ENCODE results near the gene PTPN11.

The PTPN11 gene

DNA sequence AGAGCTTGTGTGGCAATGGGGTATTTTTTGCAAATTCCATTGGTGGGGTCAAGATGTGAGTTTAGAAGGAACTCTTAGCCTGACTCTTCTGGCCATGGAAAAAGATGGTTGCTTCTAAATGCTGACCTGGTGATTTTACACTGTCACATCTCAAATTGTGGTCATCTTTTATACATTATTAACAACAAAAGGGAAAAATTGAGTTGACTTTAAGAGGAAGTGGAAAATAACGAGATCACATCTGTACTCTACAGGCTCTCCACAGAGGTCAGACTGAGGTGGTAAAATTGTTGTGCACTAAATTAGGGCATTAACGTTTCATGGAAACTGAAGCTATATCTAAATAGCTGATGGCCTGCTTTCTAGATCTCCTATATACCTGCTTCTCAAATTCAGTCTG, 44.7 kb downstream of the PTPN11 start:
- peak; percentile 20 for DNase-seq (ENCODE audit: low read depth)
- TF ChIP-seq MYC (IDR thresholded peaks at IDR 0.05; ENCODE audit: low read depth, low read length) (no peak), POLR2A (IDR thresholded peaks at IDR 0.05; ENCODE audit: extremely low read depth, insufficient read length) (no peak)
- TF ChIP-seq, protein P1, sequence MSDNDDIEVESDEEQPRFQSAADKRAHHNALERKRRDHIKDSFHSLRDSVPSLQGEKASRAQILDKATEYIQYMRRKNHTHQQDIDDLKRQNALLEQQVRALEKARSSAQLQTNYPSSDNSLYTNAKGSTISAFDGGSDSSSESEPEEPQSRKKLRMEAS (IDR thresholded peaks at IDR 0.05; ENCODE audit: low read depth, low read length): no peak
- TF ChIP-seq, protein P2, sequence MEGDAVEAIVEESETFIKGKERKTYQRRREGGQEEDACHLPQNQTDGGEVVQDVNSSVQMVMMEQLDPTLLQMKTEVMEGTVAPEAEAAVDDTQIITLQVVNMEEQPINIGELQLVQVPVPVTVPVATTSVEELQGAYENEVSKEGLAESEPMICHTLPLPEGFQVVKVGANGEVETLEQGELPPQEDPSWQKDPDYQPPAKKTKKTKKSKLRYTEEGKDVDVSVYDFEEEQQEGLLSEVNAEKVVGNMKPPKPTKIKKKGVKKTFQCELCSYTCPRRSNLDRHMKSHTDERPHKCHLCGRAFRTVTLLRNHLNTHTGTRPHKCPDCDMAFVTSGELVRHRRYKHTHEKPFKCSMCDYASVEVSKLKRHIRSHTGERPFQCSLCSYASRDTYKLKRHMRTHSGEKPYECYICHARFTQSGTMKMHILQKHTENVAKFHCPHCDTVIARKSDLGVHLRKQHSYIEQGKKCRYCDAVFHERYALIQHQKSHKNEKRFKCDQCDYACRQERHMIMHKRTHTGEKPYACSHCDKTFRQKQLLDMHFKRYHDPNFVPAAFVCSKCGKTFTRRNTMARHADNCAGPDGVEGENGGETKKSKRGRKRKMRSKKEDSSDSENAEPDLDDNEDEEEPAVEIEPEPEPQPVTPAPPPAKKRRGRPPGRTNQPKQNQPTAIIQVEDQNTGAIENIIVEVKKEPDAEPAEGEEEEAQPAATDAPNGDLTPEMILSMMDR (IDR thresholded peaks at IDR 0.05; ENCODE audit: low read depth, low read length): no peak
- H3K4me3 ChIP-seq (ENCODE audit: low read depth, low read length): no peak overlapping the region

DNA sequence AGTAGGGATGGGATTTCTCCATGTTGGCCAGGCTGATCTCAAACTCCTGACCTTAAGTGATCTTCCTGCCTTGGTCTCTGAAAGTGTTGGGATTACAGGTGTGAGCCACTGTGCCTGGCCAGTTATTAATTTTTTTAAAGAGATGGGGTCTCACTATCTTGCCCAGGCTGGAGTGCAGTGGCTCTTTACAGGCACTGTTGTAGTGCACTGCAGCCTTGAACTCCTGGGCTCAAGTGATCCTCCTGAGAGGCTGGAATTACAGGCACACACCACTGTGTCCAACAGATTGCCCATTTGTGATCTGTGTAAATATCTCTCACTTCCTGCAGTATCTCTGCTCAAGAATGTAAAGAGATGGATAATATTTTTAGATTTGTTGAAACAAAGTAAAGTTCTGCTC, 45.9 kb downstream of the PTPN11 start:
- TF ChIP-seq, protein P2 (IDR thresholded peaks at IDR 0.05; ENCODE audit: low read depth, low read length): no peak
- no peak for TF ChIP-seq MYC (IDR thresholded peaks at IDR 0.05; ENCODE audit: low read depth, low read length)
- H3K4me3 ChIP-seq (ENCODE audit: low read depth, low read length): no peak overlapping the region
- no peak for DNase-seq (ENCODE audit: low read depth)

DNA sequence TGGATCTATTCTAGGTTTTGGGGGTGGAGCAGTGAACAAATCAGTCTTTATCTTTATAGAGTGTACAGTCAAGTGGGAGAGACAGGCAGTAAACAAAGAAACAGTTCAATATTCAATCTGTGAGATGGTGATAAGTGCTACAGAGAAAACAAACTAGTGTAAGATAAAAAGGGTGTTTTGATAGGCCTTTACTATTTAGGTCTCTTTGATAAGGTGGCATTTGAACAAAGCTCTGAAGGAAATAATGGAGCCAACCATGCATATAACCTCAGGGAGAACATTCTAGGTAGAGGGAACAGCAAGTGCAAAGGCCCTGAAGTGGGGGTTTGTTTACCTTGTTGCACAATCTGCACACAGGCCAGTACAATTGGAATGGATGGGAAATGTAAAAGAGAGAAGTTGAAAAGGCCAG, 47.3 kb downstream of the PTPN11 start:
- TF ChIP-seq, protein P2 (IDR thresholded peaks at IDR 0.05; ENCODE audit: low read depth, low read length): no peak
- TF ChIP-seq, protein P1 (IDR thresholded peaks at IDR 0.05; ENCODE audit: low read depth, low read length): no peak
- no peak for TF ChIP-seq MYC (IDR thresholded peaks at IDR 0.05; ENCODE audit: low read depth, low read length)
- TF ChIP-seq POLR2A (IDR thresholded peaks at IDR 0.05; ENCODE audit: extremely low read depth, insufficient read length): no peak

DNA sequence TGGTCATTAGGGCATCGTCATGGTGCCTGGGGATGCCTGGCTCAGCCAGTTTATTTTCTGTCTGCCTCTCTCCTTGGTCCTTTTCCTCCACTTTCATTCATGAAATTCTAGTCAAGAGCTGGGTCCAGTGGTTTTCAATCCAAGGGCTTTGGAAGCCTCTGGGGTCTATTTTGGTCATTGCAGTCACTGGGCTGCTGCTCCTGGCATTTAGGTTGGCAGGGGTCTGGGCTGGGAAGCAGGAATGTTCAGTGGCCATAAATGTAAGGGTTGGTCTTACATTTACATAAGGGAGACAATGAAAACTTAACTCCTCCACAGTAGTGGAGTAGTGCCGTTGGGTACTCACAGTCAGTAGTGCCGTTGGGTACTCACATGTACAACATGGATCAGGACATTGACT, 48.1 kb downstream of the PTPN11 start:
- H3K4me3 ChIP-seq (ENCODE audit: low read depth, low read length): no peak overlapping the region
- TF ChIP-seq, protein P1 (IDR thresholded peaks at IDR 0.05; ENCODE audit: low read depth, low read length): no peak
- TF ChIP-seq MYC (IDR thresholded peaks at IDR 0.05; ENCODE audit: low read depth, low read length): no peak
- TF ChIP-seq POLR2A (IDR thresholded peaks at IDR 0.05; ENCODE audit: extremely low read depth, insufficient read length): no peak
- TF ChIP-seq, protein P2 (IDR thresholded peaks at IDR 0.05; ENCODE audit: low read depth, low read length): no peak
- DNase-seq (ENCODE audit: low read depth): no peak

More for the DNA sequence above, 47.3 kb downstream of the PTPN11 start:
- DNase-seq (ENCODE audit: low read depth): no peak
- H3K4me3 ChIP-seq (ENCODE audit: low read depth, low read length): no peak overlapping the region

DNA sequence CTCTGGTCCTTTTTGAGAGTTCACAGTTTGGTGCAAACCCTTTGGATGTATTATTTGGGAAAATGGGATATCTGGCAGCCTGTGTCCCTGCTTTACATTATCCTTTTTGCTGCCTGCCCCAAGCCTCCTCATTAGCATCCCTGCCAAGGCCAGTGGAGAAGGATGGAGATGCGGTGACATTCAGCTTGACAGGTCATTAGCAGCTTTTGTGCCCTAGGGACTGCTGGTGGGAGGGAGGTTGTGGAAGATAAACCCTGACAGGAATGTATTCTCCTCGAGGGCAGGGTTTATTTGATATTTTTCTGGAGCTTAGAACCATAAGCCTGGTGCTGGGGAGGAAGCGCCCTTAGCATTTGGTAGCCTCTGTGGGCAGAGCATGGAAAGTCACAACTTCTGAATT, 49.3 kb downstream of the PTPN11 start:
- DNase-seq (ENCODE audit: low read depth): no peak
- H3K4me3 ChIP-seq (ENCODE audit: low read depth, low read length): no peak overlapping the region
- TF ChIP-seq, protein P1 (IDR thresholded peaks at IDR 0.05; ENCODE audit: low read depth, low read length): no peak
- TF ChIP-seq, protein P2 (IDR thresholded peaks at IDR 0.05; ENCODE audit: low read depth, low read length): no peak
- TF ChIP-seq MYC (IDR thresholded peaks at IDR 0.05; ENCODE audit: low read depth, low read length) (no peak), POLR2A (IDR thresholded peaks at IDR 0.05; ENCODE audit: extremely low read depth, insufficient read length) (no peak)

DNA sequence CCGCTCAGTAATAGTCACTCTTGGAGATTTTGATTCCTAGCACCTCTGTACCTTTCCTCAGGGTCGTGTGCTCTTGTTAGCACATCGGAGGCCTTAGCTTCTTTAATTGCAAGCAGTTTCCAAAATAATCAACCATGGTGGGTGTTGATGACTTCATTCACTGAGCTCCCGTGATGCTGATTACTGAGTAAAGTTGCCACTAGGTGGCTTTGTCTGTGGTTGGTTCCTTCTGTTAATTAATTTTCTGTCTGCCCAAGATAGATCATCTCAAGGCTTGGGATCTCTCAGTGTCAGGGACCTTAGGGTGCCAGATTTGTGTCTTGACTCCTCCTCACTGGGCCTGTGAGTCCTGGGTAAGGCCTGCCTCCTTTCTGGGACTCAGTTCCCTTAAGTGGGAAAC, 54.3 kb downstream of the PTPN11 start:
- TF ChIP-seq POLR2A (IDR thresholded peaks at IDR 0.05; ENCODE audit: extremely low read depth, insufficient read length): no peak
- TF ChIP-seq, protein P1 (IDR thresholded peaks at IDR 0.05; ENCODE audit: low read depth, low read length): no peak
- TF ChIP-seq, protein P2 (IDR thresholded peaks at IDR 0.05; ENCODE audit: low read depth, low read length): peak; percentile 53
- DNase-seq (ENCODE audit: low read depth): peak; percentile 48
- H3K4me3 ChIP-seq (ENCODE audit: low read depth, low read length): no peak overlapping the region
